ENCODE data around the gene AVPR2. TPM values are rescaled to one million over a fixed set of nuclear protein-coding genes. Genes with fewer than 3 reads are reported as not detected.

AVPR2 gene
- total and polyA plus RNA-seq, 7 experiments from 2014 or later, result 0.29 TPM; not detected in 6

GRCh38 chrX:153867139-153867538 is 37.3 kb upstream of the AVPR2 start:
- Histone ChIP-seq H3K36me3 (ENCODE audit: control insufficient read depth in 2 of 3, insufficient read depth in 3 of 3, low read length in 3 of 3) (no peaks in the 10 kb centered on the region), H3K27ac (ENCODE audit: low read depth, low read length) (no peak overlapping the region), H3K27me3 (ENCODE audit: control insufficient read depth in 2 of 2, insufficient read depth in 2 of 2, low read length in 2 of 2) (no peaks in the 10 kb centered on the region), H3K9me3 (ENCODE audit: control insufficient read depth in 2 of 3, low read length in 3 of 3) (no peaks in the 10 kb centered on the region), H3K4me1 (ENCODE audit: control insufficient read depth in 2 of 2, insufficient read depth in 2 of 2, low read length in 2 of 2) (no peaks in the 10 kb centered on the region), H3K4me3 (ENCODE audit: low read length) (no peak overlapping the region)
- no peaks in the 10 kb centered on the region for H3K4me1 Mint-ChIP-seq
- no peak overlapping the region for H3K4me3 Mint-ChIP-seq
- H3K27ac Mint-ChIP-seq, result no peak overlapping the region
- ChIA-PET POLR2A (no interaction called here), CTCF (no interaction called here)
- H3K27me3 Mint-ChIP-seq, result peaks cover 0 to 2% (median 0%) of the 10 kb centered on the region in 5 donors
- no peak for DNase-seq
- intact Hi-C loops (cut with micrococcal nuclease), result no loop called here
- no peak for ATAC-seq
- H3K9me3 Mint-ChIP-seq, result no peaks in the 10 kb centered on the region
- no peaks in the 10 kb centered on the region for H3K36me3 Mint-ChIP-seq

DNA sequence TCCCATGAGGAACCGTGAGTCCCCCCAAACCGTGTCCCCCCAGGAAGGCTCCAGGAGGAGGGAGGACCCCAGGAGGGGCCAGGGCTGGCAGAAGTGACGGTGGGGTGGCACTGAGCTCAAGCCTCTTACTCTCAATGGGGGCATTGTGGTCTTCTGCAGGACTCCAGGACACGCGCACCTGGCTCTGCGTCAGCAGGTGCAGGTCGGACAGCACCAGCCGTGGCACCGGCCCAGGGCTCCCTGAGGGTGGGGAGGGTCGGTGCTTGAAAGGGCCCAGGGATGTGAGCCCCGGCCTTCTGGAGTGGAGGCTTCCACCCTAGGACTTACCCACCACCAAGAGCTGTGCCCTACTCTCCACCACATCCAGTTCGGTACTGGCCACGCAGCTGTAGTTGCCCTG is 36.8 kb upstream of the AVPR2 start:
- Histone ChIP-seq H3K4me1 (ENCODE audit: control insufficient read depth in 2 of 2, insufficient read depth in 2 of 2, low read length in 2 of 2) (no peaks in the 10 kb centered on the region), H3K36me3 (ENCODE audit: control insufficient read depth in 2 of 3, insufficient read depth in 3 of 3, low read length in 3 of 3) (no peaks in the 10 kb centered on the region), H3K27ac (ENCODE audit: low read depth, low read length) (no peak overlapping the region), H3K4me3 (ENCODE audit: low read length) (no peak overlapping the region), H3K9me3 (ENCODE audit: control insufficient read depth in 2 of 3, low read length in 3 of 3) (no peaks in the 10 kb centered on the region), H3K27me3 (ENCODE audit: control insufficient read depth in 2 of 2, insufficient read depth in 2 of 2, low read length in 2 of 2) (no peaks in the 10 kb centered on the region)
- intact Hi-C loops (cut with micrococcal nuclease), result no loop called here
- ChIA-PET CTCF (no interaction called here), POLR2A (no interaction called here)
- Mint-ChIP-seq H3K36me3 (no peaks in the 10 kb centered on the region), H3K9me3 (no peaks in the 10 kb centered on the region), H3K4me1 (peaks cover 0 to 2% (median 0%) of the 10 kb centered on the region in 7 donors), H3K27me3 (peaks cover 0 to 3% (median 0%) of the 10 kb centered on the region in 5 donors), H3K4me3 (no peak overlapping the region), H3K27ac (no peak overlapping the region)
- DNase-seq (no peak), ATAC-seq (no peak)

GRCh38 chrX:153868576-153869472 is 35.6 kb upstream of the AVPR2 start:
- no peaks in the 10 kb centered on the region for H3K36me3 ChIP-seq (ENCODE audit: control insufficient read depth in 2 of 3, insufficient read depth in 3 of 3, low read length in 3 of 3)
- H3K4me3 ChIP-seq (ENCODE audit: low read length), result no peak overlapping the region
- ChIA-PET POLR2A (no interaction called here), CTCF (no interaction called here)
- Mint-ChIP-seq H3K4me1 (peaks cover 0 to 2% (median 0%) of the 10 kb centered on the region in 7 donors), H3K9me3 (no peaks in the 10 kb centered on the region), H3K4me3 (no peak overlapping the region), H3K27me3 (peaks cover 0 to 6% (median 0%) of the 10 kb centered on the region in 5 donors), H3K27ac (no peak overlapping the region), H3K36me3 (no peaks in the 10 kb centered on the region)
- no peaks in the 10 kb centered on the region for H3K9me3 ChIP-seq (ENCODE audit: control insufficient read depth in 2 of 3, low read length in 3 of 3)
- no peak for ATAC-seq
- no peaks in the 10 kb centered on the region for H3K27me3 ChIP-seq (ENCODE audit: control insufficient read depth in 2 of 2, insufficient read depth in 2 of 2, low read length in 2 of 2)
- intact Hi-C loops (cut with micrococcal nuclease), result no loop called here
- no peak for DNase-seq
- no peaks in the 10 kb centered on the region for H3K4me1 ChIP-seq (ENCODE audit: control insufficient read depth in 2 of 2, insufficient read depth in 2 of 2, low read length in 2 of 2)
- no peak overlapping the region for H3K27ac ChIP-seq (ENCODE audit: low read depth, low read length)

DNA sequence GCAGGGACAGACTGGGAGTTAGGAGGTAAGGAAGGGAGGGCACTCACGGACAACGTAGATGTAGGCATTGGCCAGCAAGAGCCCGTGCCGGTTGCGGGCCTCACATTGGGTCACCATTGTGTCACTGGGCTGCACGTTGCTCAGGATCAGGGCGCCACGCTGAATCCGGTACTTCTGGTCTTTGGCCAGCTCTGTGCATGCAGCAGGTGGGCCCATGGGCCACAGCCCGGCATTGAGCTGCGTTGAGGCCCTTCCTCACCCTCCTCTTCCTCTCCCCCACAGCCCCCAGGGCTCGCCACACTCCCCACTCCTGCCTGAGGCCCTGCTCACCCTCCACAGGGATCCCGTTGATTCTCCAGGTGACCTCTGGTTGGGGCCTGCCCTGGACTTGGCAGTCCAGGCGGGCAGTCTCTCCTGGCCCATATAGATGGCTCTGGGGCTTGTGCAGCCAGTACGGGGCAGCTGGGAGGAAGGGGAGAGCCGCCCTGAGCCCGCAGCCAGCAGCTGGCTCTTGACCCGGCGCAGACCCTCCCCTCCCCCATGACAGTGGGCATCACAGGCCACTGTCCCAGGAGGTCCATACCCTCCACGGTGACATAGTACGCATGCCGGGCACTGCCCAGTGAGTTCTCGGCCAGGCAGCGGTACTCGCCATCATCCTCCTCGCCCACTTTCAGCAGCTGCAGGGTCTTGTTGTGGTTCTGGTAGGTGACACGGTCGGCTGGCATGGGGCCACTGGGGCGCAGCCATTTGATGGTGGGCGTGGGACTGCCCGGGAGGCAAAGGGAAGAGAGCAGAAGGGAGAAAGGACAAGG is 34.8 kb upstream of the AVPR2 start:
- DNase-seq, result no peak
- Histone ChIP-seq H3K36me3 (ENCODE audit: control insufficient read depth in 2 of 3, insufficient read depth in 3 of 3, low read length in 3 of 3) (no peaks in the 10 kb centered on the region), H3K27ac (ENCODE audit: low read depth, low read length) (no peak overlapping the region), H3K4me3 (ENCODE audit: low read length) (no peak overlapping the region), H3K4me1 (ENCODE audit: control insufficient read depth in 2 of 2, insufficient read depth in 2 of 2, low read length in 2 of 2) (no peaks in the 10 kb centered on the region), H3K9me3 (ENCODE audit: control insufficient read depth in 2 of 3, low read length in 3 of 3) (no peaks in the 10 kb centered on the region), H3K27me3 (ENCODE audit: control insufficient read depth in 2 of 2, insufficient read depth in 2 of 2, low read length in 2 of 2) (no peaks in the 10 kb centered on the region)
- ATAC-seq, result no peak
- Mint-ChIP-seq H3K27ac (no peak overlapping the region), H3K4me1 (peaks cover 0 to 2% (median 0%) of the 10 kb centered on the region in 7 donors), H3K9me3 (no peaks in the 10 kb centered on the region), H3K4me3 (no peak overlapping the region), H3K27me3 (peaks cover 0 to 7% (median 1%) of the 10 kb centered on the region in 5 donors), H3K36me3 (no peaks in the 10 kb centered on the region)
- ChIA-PET CTCF (no interaction called here), POLR2A (no interaction called here)
- intact Hi-C loops (cut with micrococcal nuclease), result no loop called here

DNA sequence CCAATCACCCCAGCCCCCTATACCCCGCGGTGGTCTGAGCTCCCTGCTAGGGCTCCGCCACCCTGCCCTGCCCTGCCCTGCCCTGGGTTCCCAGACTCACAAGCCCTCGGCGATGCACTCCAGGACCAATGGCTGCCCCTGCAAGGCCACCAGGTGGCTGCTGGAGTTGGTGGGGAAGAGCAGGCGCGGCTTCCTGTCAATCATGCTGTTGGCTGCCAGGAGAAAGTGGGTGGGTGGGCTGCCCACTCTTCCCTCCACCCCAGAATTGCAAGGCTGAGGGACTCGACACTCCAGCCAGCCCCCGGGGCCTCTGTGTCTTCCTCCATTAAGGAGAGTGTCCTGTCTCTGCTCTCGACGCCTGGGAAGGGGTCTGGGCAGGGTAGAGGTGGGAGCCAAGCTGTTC is 34.2 kb upstream of the AVPR2 start:
- no peaks in the 10 kb centered on the region for H3K4me1 ChIP-seq (ENCODE audit: control insufficient read depth in 2 of 2, insufficient read depth in 2 of 2, low read length in 2 of 2)
- H3K27me3 ChIP-seq (ENCODE audit: control insufficient read depth in 2 of 2, insufficient read depth in 2 of 2, low read length in 2 of 2), result no peaks in the 10 kb centered on the region
- H3K9me3 ChIP-seq (ENCODE audit: control insufficient read depth in 2 of 3, low read length in 3 of 3), result no peaks in the 10 kb centered on the region
- no peaks in the 10 kb centered on the region for H3K9me3 Mint-ChIP-seq
- H3K27ac ChIP-seq (ENCODE audit: low read depth, low read length), result no peak overlapping the region
- H3K36me3 ChIP-seq (ENCODE audit: control insufficient read depth in 2 of 3, insufficient read depth in 3 of 3, low read length in 3 of 3), result no peaks in the 10 kb centered on the region
- H3K4me3 Mint-ChIP-seq, result no peak overlapping the region
- peaks cover 0 to 11% (median 4%) of the 10 kb centered on the region in 5 donors for H3K27me3 Mint-ChIP-seq
- H3K36me3 Mint-ChIP-seq, result no peaks in the 10 kb centered on the region
- ATAC-seq (no peak), DNase-seq (no peak)
- ChIA-PET CTCF (no interaction called here), POLR2A (no interaction called here)
- no peak overlapping the region for H3K4me3 ChIP-seq (ENCODE audit: low read length)
- intact Hi-C loops (cut with micrococcal nuclease), result no loop called here
- H3K27ac Mint-ChIP-seq, result no peak overlapping the region
- H3K4me1 Mint-ChIP-seq, result peaks cover 0 to 8% (median 0%) of the 10 kb centered on the region in 7 donors

DNA sequence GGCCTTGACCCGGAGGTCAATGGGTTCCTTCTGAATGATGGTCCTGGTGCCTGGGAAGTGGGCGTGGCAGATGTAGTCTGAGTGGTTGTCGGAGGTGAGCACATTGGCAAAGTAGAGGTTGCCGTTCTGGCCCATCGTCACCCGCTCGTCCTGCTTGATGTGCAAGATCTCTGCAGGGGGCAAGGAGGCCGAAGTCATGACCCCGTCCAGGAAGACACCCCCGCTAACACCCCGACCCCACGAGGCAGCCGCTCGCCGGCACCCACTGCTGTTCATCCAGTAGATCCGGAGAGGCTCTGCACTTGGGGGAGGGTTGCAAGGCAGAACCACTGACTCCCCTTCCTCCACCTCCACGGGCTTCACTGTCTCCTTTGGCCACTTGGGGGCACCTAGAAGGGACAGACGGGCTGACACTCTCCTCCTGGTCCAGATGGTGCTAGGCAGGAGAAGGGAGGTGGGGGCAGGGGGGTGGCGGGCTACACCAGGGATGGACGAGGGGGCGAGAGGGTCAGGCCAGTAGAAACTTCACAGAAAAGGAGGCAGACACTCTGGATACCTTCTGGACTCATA is 33.6 kb upstream of the AVPR2 start:
- H3K27ac ChIP-seq (ENCODE audit: low read depth, low read length), result no peak overlapping the region
- no peak for DNase-seq
- Mint-ChIP-seq H3K27me3 (peaks cover 0 to 11% (median 4%) of the 10 kb centered on the region in 5 donors), H3K27ac (no peak overlapping the region), H3K9me3 (no peaks in the 10 kb centered on the region), H3K4me1 (peaks cover 0 to 8% (median 0%) of the 10 kb centered on the region in 7 donors), H3K4me3 (no peak overlapping the region), H3K36me3 (no peaks in the 10 kb centered on the region)
- no peaks in the 10 kb centered on the region for H3K9me3 ChIP-seq (ENCODE audit: control insufficient read depth in 2 of 3, low read length in 3 of 3)
- H3K36me3 ChIP-seq (ENCODE audit: control insufficient read depth in 2 of 3, insufficient read depth in 3 of 3, low read length in 3 of 3), result no peaks in the 10 kb centered on the region
- POLR2A ChIA-PET, result no interaction called here
- no peak for ATAC-seq
- H3K27me3 ChIP-seq (ENCODE audit: control insufficient read depth in 2 of 2, insufficient read depth in 2 of 2, low read length in 2 of 2), result no peaks in the 10 kb centered on the region
- no peak overlapping the region for H3K4me3 ChIP-seq (ENCODE audit: low read length)
- CTCF ChIA-PET, result no interaction called here
- H3K4me1 ChIP-seq (ENCODE audit: control insufficient read depth in 2 of 2, insufficient read depth in 2 of 2, low read length in 2 of 2), result no peaks in the 10 kb centered on the region
- intact Hi-C loops (cut with micrococcal nuclease), result no loop called here
